K562 (cell line): ENCODE results near the gene TNNT1. TPM values are rescaled to one million over a fixed set of nuclear protein-coding genes. Genes with fewer than 3 reads are reported as not detected.

ENCODE experiments used
- CC2D1A ChIP-seq: fragments of 450-650 bp; IDR thresholded peaks from 2 replicates; pipeline ENCODE4 v1.6.1; 2017; ENCODE audit warnings: mild to moderate bottlenecking
- CEBPB ChIP-seq: fragments of 450-650 bp; IDR thresholded peaks from 2 replicates; pipeline ENCODE4 v1.6.1; 2016; ENCODE audit warnings: missing genetic modification characterization, missing compliant biosample characterization
- ETV5 ChIP-seq: sonication (generic); formaldehyde crosslinking; IDR thresholded peaks from 2 replicates; pipeline ENCODE4 v1.4.0; 2020; ENCODE audit warnings: low read depth, mild to moderate bottlenecking, missing genetic modification reagents
- EWSR1 ChIP-seq: fragments of 450-650 bp; IDR thresholded peaks from 2 replicates; pipeline ENCODE4 v1.6.1; 2018; ENCODE audit warnings: borderline replicate concordance, mild to moderate bottlenecking, low read depth, moderate library complexity; ENCODE audit not compliant: partially characterized antibody
- HDAC6 ChIP-seq: IDR thresholded peaks from 2 replicates; pipeline ENCODE4 v1.6.1; 2012; ENCODE audit warnings: low read depth, mild to moderate bottlenecking, control low read depth, inconsistent platforms, low read length, moderate library complexity
- HDAC8 ChIP-seq: fragments of 450-650 bp; IDR thresholded peaks from 2 replicates; pipeline ENCODE4 v1.6.1; 2016; ENCODE audit warnings: mild to moderate bottlenecking, missing genetic modification characterization, moderate library complexity, missing compliant biosample characterization
- KDM1A ChIP-seq, 2 experiments: fragments of 450-650 bp; IDR thresholded peaks; 2 replicates each; pipeline ENCODE4 v1.6.1; 2016; ENCODE audit warnings: mild to moderate bottlenecking in 2 of 2
- KHSRP ChIP-seq: fragments of 450-650 bp; IDR thresholded peaks from 2 replicates; pipeline ENCODE4 v1.6.1; 2017
- NFRKB ChIP-seq: fragments of 450-650 bp; IDR thresholded peaks from 2 replicates; pipeline ENCODE4 v1.6.1; 2016; ENCODE audit warnings: low read depth
- PYGO2 ChIP-seq: fragments of 450-650 bp; IDR thresholded peaks from 2 replicates; pipeline ENCODE4 v1.6.1; 2016; ENCODE audit warnings: mild to moderate bottlenecking, missing genetic modification characterization, moderate library complexity, missing compliant biosample characterization
- RUNX1 ChIP-seq: sonication (generic); IDR thresholded peaks from 2 replicates; pipeline ENCODE4 v1.6.1; 2016; ENCODE audit warnings: antibody characterized with exemption, low read depth
- SIN3B ChIP-seq: fragments of 450-650 bp; IDR thresholded peaks from 2 replicates; pipeline ENCODE4 v1.6.1; 2017; ENCODE audit warnings: low read depth, mild to moderate bottlenecking, moderate library complexity
- SMARCE1 ChIP-seq: fragments of 450-650 bp; IDR thresholded peaks from 2 replicates; pipeline ENCODE4 v1.7.1; 2016; ENCODE audit warnings: mild to moderate bottlenecking
- STAG1 ChIP-seq: sonication (generic); formaldehyde crosslinking; IDR thresholded peaks from 2 replicates; pipeline ENCODE4 v1.5.0; 2020; ENCODE audit warnings: missing genetic modification reagents, borderline replicate concordance
- TAF9B ChIP-seq: fragments of 450-650 bp; IDR thresholded peaks from 2 replicates; pipeline ENCODE4 v1.6.1; 2018; ENCODE audit warnings: mild to moderate bottlenecking; ENCODE audit not compliant: partially characterized antibody
- U2AF1 ChIP-seq: fragments of 200-400 bp; formaldehyde crosslinking; optimal IDR thresholded peaks from 2 replicates; pipeline ENCODE3; 2017; ENCODE audit warnings: mild to moderate bottlenecking, low read depth, low read length, moderate library complexity
- ZEB2 ChIP-seq: fragments of 450-650 bp; IDR thresholded peaks from 2 replicates; pipeline ENCODE4 v1.6.1; 2016
- ZMIZ1 ChIP-seq, 2 experiments: fragments of 150-350 bp in 1 of 2; IDR thresholded peaks; 2 replicates each; pipeline ENCODE4 v1.6.1; 2012 to 2016; ENCODE audit warnings: low read depth in 2 of 2, low read length in 2 of 2, mild to moderate bottlenecking in 1 of 2, moderate library complexity in 1 of 2
- ZNF197 ChIP-seq: fragments of 200-800 bp; sonication (Bioruptor generic); IDR thresholded peaks from 2 replicates; pipeline ENCODE4 v1.6.1; 2016; ENCODE audit warnings: low read depth, missing genetic modification characterization, missing compliant biosample characterization
- ZNF324 ChIP-seq: fragments of 250-450 bp; sonication (Bioruptor Pico); IDR thresholded peaks from 2 replicates; pipeline ENCODE4 v1.4.0; 2020; ENCODE audit warnings: mild to moderate bottlenecking
- ZNF584 ChIP-seq: fragments of 200-800 bp; sonication (Bioruptor generic); IDR thresholded peaks from 2 replicates; pipeline ENCODE4 v1.6.1; 2016; ENCODE audit warnings: low read depth, mild to moderate bottlenecking, missing genetic modification characterization, missing compliant biosample characterization
- polyA plus RNA-seq, 8 experiments: library from polyadenylated mRNA; depleted of rRNA in 4 of 8; stranded (reverse) in 5 of 8; unstranded in 3 of 8; fragments of >200 nt; fragmentation: Nextera tagmentation in 2 of 8; fragmentation: Illumina TruSeq in 1 of 8; extraction: Ambion mirVana in 2 of 8; extraction: Trizol in 1 of 8; gene quantifications; 2 replicates each; pipeline versions ENCODE4 v1.2.1 to v1.2.3, GENCODE V29; 2011 to 2014; ENCODE audit warnings: inconsistent platforms in 1 of 8, missing spikeins in 1 of 8
- total RNA-seq, 7 experiments: library from RNA; depleted of rRNA in 6 of 7; stranded (reverse); fragments of >200 nt in 6 of 7; fragmentation: Illumina TruSeq in 2 of 7; extraction: Trizol in 2 of 7; gene quantifications; 2 replicates each; pipeline versions ENCODE4 v1.2.1 to v1.2.3, GENCODE V29; 2011 to 2021; ENCODE audit warnings: low replicate concordance in 1 of 7

TNNT1 gene
- total and polyA plus RNA-seq, 9 of the 15 experiments (the other 6 are each of a cell fraction or from before 2014, with no cell fraction given), result 31.8 to 390 (median 227) TPM

GRCh38 chr19:55178781-55179599 is 30.0 kb upstream of the TNNT1 start (continued):
- TF ChIP-seq CC2D1A (no peak), ZMIZ1 (IDR thresholded peaks at IDR 0.05; ENCODE audit: low read depth in 2 of 2, low read length in 2 of 2) (no peak), ETV5 (CRISPR knock-in tag) (no peak), PYGO2 (tag) (no peak), STAG1 (CRISPR knock-in tag) (no peak), SMARCE1 (no peak), ZNF324 (CRISPR knock-in tag) (no peak), KHSRP (no peak), CEBPB (tag) (no peak), ZNF197 (CRISPR knock-in tag) (peak; percentile 90; the same call in 1 of the 2 replicates), HDAC8 (no peak; the same call in 1 of the 2 replicates), NFRKB (no peak), SIN3B (no peak), EWSR1 (no peak), ZNF584 (CRISPR knock-in tag) (no peak; the same call in 1 of the 2 replicates), ZEB2 (no peak; the same call in 1 of the 2 replicates), HDAC6 (no peak), TAF9B (no peak), U2AF1 (no peak), KDM1A (IDR thresholded peaks at IDR 0.05) (peak in 1 of 2 experiments; percentile 33; a peak in 1 of 4 replicates), RUNX1 (no peak)
